CD4-positive, alpha-beta T cell treated with Interleukin-17A for 1 hour (primary cell): ENCODE results near the gene ANKRD29.

ENCODE experiments used
- DNase-seq: peaks from one replicate; pipeline ENCODE4 v3.0.0-alpha.2; 2020

The ANKRD29 gene

GRCh38 chr18:23683671-23684070 is 21.0 kb upstream of the ANKRD29 start:
- DNase-seq: no peak

DNA sequence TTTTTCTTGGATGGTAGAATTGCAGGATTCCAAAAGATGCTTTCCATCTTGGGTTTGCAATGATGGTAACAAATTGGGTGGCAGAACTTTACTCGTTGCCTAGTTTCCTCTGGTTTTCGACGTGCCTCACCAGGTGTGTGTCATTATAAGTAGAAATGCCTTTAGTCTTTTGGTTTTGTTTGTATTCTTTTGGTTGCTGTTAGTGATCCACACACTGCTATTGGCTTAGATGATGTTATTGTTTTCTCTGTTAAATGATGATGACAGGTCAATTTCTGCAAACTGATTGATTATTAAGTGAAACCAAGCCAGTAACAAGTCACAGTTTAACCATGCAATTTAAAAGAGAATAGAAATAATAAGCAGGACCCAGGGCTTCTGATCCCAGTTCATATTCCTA is 20.4 kb upstream of the ANKRD29 start:
- no peak for DNase-seq

DNA sequence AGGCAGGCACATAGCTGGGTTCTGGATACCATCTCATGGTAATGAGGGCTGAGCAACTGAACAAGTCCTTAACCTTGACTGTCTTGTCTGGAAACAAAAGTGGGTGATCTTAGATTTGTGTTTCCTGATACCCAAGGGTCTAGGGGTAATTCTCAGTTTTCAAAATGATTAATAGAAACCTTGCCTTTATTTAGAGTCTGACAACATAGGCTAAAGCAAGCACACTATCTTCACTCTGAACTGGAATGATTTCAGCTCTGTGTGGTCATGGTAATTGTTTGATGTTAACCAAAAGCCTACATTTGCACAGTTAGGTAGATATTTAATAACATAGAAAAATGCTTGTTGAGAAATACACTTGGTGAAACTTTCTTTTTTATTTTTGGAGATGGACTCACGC is 19.8 kb upstream of the ANKRD29 start:
- no peak for DNase-seq

DNA sequence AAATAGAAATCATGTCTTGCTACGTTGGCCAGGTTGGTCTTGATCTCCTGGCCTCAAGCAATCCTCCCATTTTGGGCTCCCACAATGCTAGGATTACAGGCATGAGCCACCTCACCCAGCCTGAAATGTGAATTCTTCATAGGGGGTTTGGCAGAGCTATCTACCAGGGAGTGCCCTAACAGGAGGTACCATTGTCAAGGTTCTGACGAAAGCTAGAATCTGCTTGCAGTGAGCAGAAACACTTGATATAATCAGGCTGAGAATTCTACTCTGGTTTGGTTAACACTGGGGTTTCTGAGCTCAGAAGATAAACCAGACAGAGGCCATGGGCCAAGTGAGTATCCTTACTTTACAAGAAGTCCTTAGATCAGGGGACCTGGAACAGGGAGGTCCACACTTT is 19.3 kb upstream of the ANKRD29 start:
- no peak for DNase-seq

GRCh38 chr18:23675896-23676295 is 13.2 kb upstream of the ANKRD29 start:
- DNase-seq: no peak

DNA sequence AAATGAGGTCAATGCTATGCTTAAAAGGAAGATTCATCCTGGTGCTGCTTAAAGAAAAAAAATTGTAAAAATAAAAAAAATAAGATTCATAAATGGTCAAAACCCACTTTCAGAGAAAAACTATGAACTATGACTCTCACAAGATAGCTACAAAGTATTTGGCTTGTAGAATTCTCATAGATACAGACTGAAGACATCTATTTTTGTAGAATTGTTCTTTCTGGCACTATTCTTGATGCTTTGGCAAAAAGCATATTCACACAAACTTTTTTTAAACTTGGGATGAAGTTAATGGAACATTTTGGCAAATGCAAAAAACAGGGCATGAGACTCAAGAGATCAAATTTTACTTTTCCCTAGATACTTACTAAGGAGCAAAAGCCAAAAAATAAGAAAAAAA is 12.5 kb upstream of the ANKRD29 start:
- DNase-seq: no peak

DNA sequence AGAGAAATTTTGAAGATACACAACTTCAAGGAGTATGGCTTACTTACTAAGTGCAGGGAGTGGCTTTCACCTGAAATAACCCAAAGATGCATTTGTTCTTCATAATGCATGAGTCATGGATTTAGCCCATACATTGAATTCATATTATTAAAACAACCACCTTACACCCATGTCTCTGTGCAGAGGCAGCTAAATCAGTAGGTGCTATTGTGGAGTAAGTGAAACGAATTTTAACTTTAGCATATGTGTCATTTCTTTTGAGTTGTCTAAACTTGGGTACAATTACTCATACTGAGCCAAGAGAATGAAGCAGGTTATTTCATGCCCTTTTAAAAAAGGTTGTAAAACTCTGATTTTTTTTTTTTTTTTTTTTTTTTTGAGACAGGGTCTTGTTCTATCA is 11.0 kb upstream of the ANKRD29 start:
- DNase-seq: no peak

- DNase-seq: no peak
Measured at GRCh38 chr18:23671564-23671963, 8.9 kb upstream of the ANKRD29 start.

GRCh38 chr18:23669804-23670405 is 7.2 kb upstream of the ANKRD29 start:
- no peak for DNase-seq

DNA sequence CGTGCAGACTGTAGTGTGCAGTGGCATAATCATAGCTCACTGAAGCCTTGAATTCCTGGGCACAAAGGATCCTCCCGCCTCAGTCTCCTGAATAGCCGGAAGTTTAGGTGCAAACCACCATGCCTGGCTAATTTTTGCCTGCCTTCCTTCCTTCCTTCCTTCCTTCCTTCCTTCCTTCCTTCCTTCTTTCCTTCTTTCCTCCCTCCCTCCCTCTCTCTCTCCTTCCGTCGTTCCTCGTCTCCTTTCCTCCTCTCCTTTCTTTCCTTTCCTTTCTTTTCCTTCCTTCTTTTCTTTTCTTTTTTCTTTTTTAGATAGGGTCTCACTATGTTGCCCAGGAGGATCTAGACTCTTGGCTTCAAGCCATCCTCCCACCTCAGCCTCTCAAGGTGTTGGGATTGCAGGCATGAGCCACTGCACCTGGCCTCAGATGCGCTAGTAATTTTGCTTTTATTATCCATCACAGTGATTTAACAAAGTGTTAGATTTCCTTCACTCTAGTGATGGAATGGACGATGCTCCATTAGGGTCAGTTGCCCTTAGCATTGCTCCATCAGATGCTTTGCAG is 6.6 kb upstream of the ANKRD29 start:
- DNase-seq: no peak

DNA sequence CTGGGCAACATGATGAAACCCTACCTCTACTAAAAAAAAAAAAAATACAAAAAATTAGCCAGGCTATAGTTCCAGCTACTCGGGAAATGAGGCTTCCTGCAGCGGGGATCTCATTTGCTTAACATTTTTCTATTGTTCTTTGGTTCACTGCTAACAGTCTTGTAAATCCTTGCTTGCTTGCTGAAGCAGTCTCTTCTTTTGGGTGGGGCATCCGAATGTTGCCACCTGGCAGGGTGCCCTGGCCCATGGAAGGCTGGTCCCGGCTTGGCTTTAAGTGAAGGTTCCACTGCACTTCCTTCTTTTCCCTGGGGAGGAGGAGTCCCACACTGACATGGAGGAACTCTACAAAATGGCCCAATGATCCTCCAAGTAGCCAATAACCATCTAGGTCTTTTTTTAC is 6.0 kb upstream of the ANKRD29 start:
- no peak for DNase-seq

GRCh38 chr18:23667114-23667513 is 4.4 kb upstream of the ANKRD29 start:
- DNase-seq: no peak

- DNase-seq: no peak
Measured at GRCh38 chr18:23664674-23665073, 2.0 kb upstream of the ANKRD29 start.

GRCh38 chr18:23661735-23662308 is 889 bp downstream of the ANKRD29 start:
- no peak for DNase-seq

GRCh38 chr18:23658285-23658684 is 4.4 kb downstream of the ANKRD29 start:
- DNase-seq: no peak

DNA sequence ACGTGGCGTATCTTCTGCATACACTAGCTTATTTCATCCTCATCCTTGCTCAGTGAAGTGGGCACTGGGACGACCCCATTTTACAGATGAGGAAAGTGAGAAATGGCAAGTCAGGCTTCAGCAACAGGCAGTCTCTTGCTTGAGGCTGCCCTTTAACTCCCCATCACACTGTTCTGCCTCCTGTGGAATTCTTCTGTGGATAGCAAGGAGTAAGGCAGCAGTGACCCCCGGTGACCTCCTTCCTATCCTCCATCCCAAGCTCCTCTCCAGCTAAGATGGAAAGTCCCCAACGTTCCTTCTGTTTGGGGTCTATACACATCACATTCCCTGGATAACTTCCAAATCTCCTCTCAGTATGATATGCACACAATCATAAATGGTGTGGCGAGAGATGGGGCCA is 10.5 kb downstream of the ANKRD29 start:
- DNase-seq: no peak

DNA sequence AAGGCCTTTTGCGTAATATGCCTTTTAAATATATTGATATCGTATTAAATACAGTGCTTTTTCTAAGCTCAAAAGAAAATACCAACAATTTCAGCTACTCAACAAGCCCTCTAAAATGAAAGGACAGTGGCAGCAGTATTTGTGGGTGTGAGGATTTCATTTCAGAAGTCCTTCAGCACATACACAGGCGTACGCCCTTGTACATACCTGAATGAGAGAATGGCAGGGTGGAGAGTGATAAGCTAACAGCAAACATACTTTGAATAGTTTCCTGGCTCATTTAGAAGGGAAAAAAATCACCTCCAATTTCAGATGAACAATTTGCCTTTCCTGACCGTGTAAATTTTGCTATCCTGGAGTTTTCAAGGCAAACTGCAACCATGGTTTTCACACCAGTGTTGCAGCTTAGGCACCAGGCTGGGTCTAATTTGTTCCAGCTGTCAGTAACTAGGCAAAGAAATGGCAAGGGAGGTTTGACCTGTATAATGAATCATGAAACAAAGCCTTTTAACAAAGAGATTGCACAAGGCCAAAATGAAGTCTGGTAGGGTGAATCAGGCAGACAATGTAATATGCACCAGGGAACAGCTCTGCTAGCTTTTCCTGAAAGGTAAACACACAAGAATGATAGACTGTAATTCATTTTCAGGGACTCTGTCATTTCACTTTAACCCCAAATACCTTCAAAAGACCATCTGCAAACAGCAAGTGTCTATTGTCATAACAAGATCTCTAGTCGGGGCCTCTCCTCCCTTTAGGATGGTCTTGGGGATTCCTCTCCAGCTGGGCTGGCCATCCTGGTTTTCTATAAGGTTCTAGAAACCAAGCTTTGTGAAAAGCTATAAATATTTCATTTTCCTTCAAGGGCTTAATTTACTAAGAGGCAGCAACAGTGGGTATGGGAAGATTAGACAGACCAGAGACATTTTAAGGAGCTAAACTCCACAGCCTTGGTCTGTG is 11.5 kb downstream of the ANKRD29 start:
- DNase-seq: no peak

- no peak for DNase-seq
Measured at GRCh38 chr18:23648940-23649607, 13.6 kb downstream of the ANKRD29 start.

DNA sequence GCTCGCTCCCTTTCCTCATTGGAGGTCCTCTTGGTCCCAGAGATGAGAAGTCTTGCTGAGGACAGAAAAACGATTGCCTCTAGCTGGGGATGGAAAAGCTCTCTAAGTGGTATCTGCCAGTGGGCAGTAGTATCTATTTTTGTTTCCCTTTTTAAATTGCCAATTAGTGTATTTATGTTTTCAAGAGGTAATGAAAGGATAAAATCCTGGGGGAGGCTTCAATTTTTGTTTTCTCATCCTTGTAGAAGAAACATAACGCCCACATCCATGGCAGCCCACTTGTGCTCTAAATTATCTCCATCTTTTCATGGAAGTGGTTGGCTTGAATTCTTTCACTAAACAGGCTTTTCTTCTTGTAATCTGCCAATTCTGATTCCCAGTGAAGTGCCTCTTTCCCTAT is 14.3 kb downstream of the ANKRD29 start:
- no peak for DNase-seq

DNA sequence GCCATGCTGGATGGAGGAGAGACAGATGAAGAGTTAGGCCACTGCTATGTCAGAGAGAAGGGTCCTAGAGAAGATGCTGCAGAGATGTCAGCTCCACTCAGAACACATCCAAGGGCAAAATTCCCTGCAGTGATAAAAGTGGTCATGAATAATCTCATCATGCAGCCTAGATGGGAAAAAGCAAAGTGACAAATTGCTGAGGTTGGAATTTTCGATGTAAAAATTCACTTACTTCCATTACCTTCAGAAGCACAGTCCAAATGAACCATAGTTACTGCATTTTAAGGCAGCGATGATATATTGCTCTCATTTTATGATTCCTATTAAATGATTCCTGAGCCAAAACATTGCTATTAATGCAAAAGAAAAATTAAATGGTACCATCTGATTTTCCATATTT is 16.4 kb downstream of the ANKRD29 start:
- no peak for DNase-seq

DNA sequence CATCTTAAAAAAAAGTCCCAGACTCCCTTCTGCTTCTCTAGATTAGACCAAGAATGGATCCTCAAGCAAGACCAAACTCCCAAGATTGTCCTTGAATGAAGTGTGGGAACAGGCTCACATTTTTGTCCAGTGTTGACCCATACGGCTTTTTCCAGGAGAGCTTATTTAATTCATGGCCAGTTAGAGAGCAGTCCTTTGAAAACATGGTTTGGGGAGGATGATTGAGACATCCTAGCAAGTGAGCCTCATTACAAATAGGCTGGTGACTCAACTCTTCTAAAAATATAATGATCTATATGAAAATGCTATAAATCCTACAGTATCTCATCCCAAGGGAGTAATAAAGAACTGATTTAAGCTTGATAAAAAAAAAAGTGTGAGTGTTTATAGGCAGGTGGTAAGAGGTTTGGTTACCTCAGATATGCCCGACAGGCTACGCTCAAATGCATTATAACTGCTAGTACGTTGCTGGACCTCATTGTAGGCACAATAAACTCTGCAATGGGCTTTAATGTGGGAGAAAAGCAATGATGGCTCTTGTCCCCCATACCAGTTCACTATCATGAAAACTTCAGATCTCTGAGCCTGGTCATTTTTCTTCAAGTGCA is 17.0 kb downstream of the ANKRD29 start:
- no peak for DNase-seq

DNA sequence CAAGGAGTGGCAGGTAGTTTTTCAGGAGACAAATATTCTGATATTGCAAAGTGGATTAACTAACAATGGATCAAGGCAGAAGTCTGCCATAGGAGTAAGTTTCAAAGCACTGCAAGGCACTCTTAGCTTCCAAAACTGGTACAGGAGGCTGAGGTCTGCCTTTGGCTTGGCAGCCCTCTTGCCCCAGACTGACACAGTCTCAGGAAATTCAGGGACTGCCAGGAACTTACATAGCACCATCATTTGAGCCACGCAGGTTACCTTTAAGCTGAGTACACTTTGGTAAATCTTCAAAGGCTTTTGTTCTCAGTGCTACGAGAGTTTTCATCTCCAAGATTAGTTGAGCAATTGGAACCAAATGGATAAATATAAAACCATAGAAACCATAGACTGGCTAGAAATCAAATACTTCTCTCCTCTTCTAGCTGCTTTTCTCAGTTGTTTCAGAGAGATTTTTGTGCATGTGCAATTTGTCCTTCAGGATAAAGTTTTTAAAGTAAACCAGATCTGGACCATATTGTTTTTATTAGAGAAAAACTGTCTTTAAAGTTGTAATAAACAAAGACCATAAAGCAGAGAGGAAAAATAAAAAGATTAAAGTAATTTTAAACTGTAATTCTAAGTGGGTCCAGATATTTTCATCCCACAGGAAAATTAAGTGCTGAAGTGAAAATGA is 18.8 kb downstream of the ANKRD29 start:
- no peak for DNase-seq
